Brain microvascular endothelial cell (primary cell): ENCODE results near the gene PPP1R12C.

Experiments
- DNase-seq: peaks from one replicate; pipeline ENCODE4 v3.0.0-alpha.2; 2020
- H3K27ac ChIP-seq: fragments of 250-450 bp; sonication (Bioruptor Pico); 2 replicates; pipeline ENCODE4 v1.5.1; 2020; ENCODE audit warnings: mild to moderate bottlenecking, moderate library complexity
- H3K27me3 ChIP-seq: fragments of 250-450 bp; sonication (Bioruptor Pico); replicated peaks from 2 replicates; pipeline ENCODE4 v1.5.1; 2020; ENCODE audit warnings: mild to moderate bottlenecking
- H3K36me3 ChIP-seq: fragments of 250-450 bp; sonication (Bioruptor Pico); replicated peaks from 2 replicates; pipeline ENCODE4 v1.5.1; 2020; ENCODE audit warnings: mild to moderate bottlenecking
- H3K4me3 ChIP-seq: 2 replicates; pipeline ENCODE4 v1.5.1; 2011; ENCODE audit warnings: low read depth, mild to moderate bottlenecking, control low read depth, low read length, moderate library complexity
- in situ Hi-C: cut with HindIII; loops from 2 replicates; pipeline ENCODE4 v1.10.0; 2017; ENCODE audit warnings: low sequenced_read_pairs, low pct_ligation_motif_present
- TF ChIP-seq, protein P1 (sequence below): IDR thresholded peaks from 2 replicates; pipeline ENCODE4 v1.5.1; 2011; ENCODE audit warnings: low read depth, mild to moderate bottlenecking, moderate library complexity, low read length, control low read depth, inconsistent platforms; ENCODE audit errors: missing control alignments

The PPP1R12C gene

DNA sequence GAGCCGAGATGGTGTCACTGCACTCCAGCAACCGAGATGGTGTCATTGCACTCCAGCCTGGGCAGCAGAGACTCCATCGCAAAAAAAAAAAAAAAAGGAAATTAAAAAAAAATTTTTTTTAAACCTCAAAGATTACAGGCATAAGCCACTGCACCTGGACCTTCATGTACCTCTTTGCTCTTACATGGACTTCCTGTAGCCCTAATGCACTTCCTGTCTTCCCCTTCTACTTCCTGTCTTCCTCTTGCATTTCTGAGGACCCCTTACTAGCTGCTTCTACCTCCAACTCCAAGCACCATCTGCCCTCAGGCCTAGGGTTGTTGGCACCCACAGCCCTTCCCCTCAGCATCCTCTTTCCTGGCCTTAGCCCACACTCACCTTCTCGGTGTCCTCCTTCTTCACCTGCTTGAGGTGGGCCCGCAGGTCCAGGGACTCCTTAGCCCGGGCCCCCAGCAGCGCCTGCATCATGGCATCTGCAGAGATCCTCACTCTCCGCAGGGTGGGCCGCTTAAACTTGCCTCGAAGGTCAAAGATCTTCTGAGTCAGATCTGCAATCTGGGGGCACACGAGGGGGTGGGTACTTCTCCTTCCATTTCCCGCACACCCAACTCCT is 36.3 kb upstream of the PPP1R12C start:
- Histone ChIP-seq H3K4me3 (no peak overlapping the region), H3K36me3 (no peaks in the 10 kb centered on the region), H3K27me3 (peaks cover 3% of the 10 kb centered on the region), H3K27ac (no peak overlapping the region)
- in situ Hi-C loops, result no loop called here
- TF ChIP-seq, protein P1, sequence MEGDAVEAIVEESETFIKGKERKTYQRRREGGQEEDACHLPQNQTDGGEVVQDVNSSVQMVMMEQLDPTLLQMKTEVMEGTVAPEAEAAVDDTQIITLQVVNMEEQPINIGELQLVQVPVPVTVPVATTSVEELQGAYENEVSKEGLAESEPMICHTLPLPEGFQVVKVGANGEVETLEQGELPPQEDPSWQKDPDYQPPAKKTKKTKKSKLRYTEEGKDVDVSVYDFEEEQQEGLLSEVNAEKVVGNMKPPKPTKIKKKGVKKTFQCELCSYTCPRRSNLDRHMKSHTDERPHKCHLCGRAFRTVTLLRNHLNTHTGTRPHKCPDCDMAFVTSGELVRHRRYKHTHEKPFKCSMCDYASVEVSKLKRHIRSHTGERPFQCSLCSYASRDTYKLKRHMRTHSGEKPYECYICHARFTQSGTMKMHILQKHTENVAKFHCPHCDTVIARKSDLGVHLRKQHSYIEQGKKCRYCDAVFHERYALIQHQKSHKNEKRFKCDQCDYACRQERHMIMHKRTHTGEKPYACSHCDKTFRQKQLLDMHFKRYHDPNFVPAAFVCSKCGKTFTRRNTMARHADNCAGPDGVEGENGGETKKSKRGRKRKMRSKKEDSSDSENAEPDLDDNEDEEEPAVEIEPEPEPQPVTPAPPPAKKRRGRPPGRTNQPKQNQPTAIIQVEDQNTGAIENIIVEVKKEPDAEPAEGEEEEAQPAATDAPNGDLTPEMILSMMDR, result no peak
- no peak for DNase-seq

DNA sequence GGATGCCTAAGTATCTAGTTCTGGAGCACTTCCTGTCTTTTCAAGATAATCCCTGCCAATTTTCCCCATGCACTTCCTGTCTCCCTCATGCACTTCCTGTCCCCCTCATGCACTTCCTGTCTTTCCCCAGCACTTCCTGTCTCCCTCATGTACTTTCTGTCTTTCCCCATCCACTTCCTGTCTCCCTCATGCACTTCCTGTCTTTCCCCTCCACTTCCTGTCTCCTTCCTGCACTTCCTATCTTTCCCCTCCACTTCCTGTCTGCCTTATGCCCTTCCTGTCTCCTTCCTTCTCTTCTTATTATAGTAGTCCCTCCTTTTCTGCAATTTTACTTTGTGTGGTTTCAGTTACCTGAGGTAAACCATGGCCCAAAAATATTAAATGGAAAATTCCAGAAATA is 34.6 kb upstream of the PPP1R12C start:
- in situ Hi-C loops, result no loop called here
- Histone ChIP-seq H3K27me3 (peaks cover 12% of the 10 kb centered on the region), H3K36me3 (no peaks in the 10 kb centered on the region), H3K27ac (no peak overlapping the region), H3K4me3 (no peak overlapping the region)
- TF ChIP-seq, protein P1, result no peak
- DNase-seq, result no peak

DNA sequence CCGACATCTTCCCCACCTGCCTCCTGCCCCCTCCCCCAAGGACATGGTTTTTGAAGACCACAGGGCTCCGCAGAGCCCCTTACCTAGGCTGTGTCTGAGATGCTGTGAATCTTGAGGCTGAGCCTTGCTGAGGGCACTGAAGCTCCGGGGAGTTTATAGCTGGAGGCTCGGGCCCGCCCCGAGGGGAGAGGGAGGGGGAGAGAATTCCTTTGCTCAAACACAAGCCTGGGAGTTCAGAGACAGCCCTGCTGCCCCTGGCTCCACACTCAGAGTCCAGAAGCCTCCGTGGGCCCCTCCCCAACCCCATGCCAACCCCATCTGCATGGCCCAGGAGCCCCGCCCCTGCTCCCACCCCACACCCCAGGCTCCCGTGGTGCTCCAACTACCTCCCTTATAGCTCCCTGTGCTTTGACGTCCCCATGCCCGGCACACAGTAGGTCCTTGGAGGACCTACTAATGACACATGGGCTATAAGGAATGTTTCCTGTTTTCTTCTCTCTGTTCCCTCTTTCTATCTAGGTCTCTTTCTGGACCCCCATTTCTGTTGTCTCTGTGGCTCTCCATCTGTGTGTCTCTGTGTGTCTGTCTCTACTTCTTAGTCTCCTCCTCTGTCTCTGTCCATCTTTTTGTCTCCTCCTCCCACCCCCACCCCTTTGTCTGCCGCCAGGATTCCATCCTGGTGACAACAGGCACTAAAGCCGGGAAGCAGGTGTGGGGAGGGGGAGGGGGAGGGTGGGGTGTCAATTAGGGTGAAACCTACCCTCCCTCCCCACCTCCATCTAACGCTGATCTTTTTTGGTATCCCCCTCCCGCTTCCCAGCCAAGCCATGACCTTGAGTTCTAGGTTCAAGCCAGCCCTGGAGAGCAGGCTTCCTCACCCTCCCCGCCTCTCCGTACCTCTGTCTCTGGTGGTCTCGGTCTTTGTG is 31.9 kb upstream of the PPP1R12C start, which contains the start of gene TNNT1:
Gene TNNT1, minus strand, starts transcription at position 129 of the 926 bp plus-strand sequence. CDS start 2,049 bp downstream, outside the sequence.
- no peak for DNase-seq
- Histone ChIP-seq H3K36me3 (no peaks in the 10 kb centered on the region), H3K27me3 (peaks cover 15% of the 10 kb centered on the region), H3K27ac (no peak within 1 kb of the TSS), H3K4me3 (no peak within 1 kb of the TSS)
- TF ChIP-seq, protein P1, result no peak
- in situ Hi-C loops, result no loop called here

DNA sequence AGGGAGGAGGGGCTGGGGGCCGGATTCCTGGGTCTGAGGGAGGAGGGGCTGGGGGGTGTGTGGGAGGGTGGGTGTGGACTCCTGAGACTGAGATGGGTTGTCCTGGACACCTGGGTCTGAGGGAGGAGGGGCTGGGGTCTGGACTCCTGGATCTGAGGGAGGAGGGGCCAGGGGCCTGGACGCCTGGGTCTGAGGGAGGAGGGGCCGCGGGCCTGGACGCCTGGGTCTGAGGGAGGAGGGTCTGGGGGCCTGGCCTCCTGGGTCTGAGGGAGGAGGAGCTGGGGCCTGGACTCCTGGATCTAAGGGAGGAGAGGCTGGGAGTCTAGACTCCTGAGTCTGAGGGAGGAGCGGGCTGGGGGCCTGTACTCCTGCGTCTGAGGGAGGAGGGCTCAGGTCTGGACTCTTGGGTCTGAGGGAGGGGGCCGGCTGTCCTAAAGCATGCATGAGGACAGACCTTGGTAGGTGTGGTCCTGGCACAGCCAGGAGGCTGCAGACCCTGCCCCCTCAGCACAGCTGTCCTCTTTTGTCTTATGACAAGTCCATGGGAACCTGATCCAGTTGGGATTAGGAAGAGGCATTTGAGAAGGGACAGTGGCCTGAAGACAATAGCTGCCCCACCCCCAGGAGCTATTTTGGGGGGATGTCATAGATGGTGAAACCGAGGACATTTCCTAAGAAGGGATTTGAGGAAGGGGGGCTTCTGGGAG is 30.3 kb upstream of the PPP1R12C start:
- in situ Hi-C loops, result no loop called here
- peaks cover 17% of the 10 kb centered on the region for H3K27me3 ChIP-seq

DNA sequence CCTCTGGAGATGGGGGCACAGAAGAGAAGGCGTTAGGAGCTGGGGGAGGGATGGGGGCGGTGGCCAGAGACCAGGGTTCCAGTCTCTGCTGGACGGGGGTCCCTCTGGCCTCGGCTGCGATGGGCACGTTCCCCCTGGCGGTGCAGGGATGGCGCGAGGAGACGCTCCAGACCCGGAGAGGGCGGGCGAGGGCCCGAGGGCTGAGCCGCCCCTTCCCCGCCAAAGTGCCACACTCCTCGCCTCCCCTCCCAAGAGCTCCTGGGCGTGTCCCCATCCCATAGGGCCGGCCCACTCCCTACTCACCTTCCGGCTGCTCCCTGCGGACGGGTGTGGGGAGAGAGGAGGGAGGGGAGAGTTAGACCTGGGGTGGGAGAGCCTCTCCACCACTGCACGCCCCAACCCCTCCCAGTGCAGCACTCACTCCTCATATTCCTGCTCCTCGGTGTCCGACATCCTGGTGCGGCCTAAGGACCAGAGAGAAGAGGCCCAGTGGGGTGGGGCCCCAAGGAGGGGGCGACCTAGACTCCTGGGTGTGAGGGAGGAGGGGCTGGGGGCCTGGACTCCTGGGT is 29.4 kb upstream of the PPP1R12C start:
- in situ Hi-C loops, result no loop called here
- TF ChIP-seq, protein P1, result no peak
- Histone ChIP-seq H3K4me3 (no peak overlapping the region), H3K36me3 (no peaks in the 10 kb centered on the region), H3K27ac (no peak overlapping the region), H3K27me3 (peaks cover 17% of the 10 kb centered on the region)
- no peak for DNase-seq

More for the DNA sequence above, 30.3 kb upstream of the PPP1R12C start:
- Histone ChIP-seq H3K4me3 (no peak overlapping the region), H3K36me3 (no peaks in the 10 kb centered on the region), H3K27ac (no peak overlapping the region)
- TF ChIP-seq, protein P1, result no peak
- no peak for DNase-seq
